Activated naive CD4-positive, alpha-beta T cell treated with Interleukin-2 at 50 U/mL for 16 hours (primary cell): ENCODE data around the gene DDX25.
A peak's percentile ranks its signal among the peaks of the same experiment; 100 is the strongest.
"Not testable (repeated sequence)": the region's sequence is repeated elsewhere in the genome, so short reads cannot be mapped to it uniquely, and the experiment has no call there.

Experiments used
- DNase-seq: peaks from one replicate; pipeline ENCODE4 v3.0.0-alpha.2; 2020

The DDX25 gene

GRCh38 chr11:125903711-125904659, at the start of gene DDX25:
TSS of gene DDX25 (plus strand) at chr11:125904508. CDS start at chr11:125904518, 10 bp downstream.
- DNase-seq = no peak

- DNase-seq = not testable (repeated sequence)
Observed at GRCh38 chr11:125857670-125858069, 46.6 kb upstream of the DDX25 start.

GRCh38 chr11:125862786-125863185, 41.5 kb upstream of the DDX25 start:
- DNase-seq = not testable (repeated sequence)

GRCh38 chr11:125865354-125865753, 39.0 kb upstream of the DDX25 start:
- DNase-seq = not testable (repeated sequence)

GRCh38 chr11:125869521-125869920, 34.8 kb upstream of the DDX25 start:
- no peak for DNase-seq

- peak; percentile 23 for DNase-seq
Observed at GRCh38 chr11:125871391-125872137, 32.7 kb upstream of the DDX25 start.

GRCh38 chr11:125872138-125872491, 32.2 kb upstream of the DDX25 start:
- DNase-seq = no peak

- no peak for DNase-seq
Observed at GRCh38 chr11:125873881-125874555, 30.3 kb upstream of the DDX25 start.

- peak; percentile 36 for DNase-seq
Observed at GRCh38 chr11:125874556-125875124, 29.7 kb upstream of the DDX25 start.

- no peak for DNase-seq
Observed at GRCh38 chr11:125881291-125881690, 23.0 kb upstream of the DDX25 start.

GRCh38 chr11:125883375-125883774, 20.9 kb upstream of the DDX25 start:
- DNase-seq = no peak

- DNase-seq = no peak
Observed at GRCh38 chr11:125886997-125887372, 17.3 kb upstream of the DDX25 start.

GRCh38 chr11:125887373-125888324, 16.7 kb upstream of the DDX25 start, which contains the start of gene HYLS1:
TSS of gene HYLS1 (plus strand) at chr11:125887668. CDS start at chr11:125899369, 11,701 bp downstream.
- DNase-seq = peak; percentile 98

- no peak for DNase-seq
Observed at GRCh38 chr11:125890447-125891100, 13.7 kb upstream of the DDX25 start.

GRCh38 chr11:125892071-125892470, 12.2 kb upstream of the DDX25 start:
- no peak for DNase-seq

GRCh38 chr11:125892994-125893393, 11.3 kb upstream of the DDX25 start:
- no peak for DNase-seq

GRCh38 chr11:125901872-125902271, 2.4 kb upstream of the DDX25 start:
- DNase-seq = no peak

- no peak for DNase-seq
Observed at GRCh38 chr11:125902277-125902926, 1.9 kb upstream of the DDX25 start.

- DNase-seq = peak; percentile 91
Observed at GRCh38 chr11:125902927-125903710, 1.2 kb upstream of the DDX25 start, which contains the start of gene PUS3. TSS of gene PUS3 (minus strand) at chr11:125903206. CDS start at chr11:125896284, 6,922 bp downstream.

GRCh38 chr11:125904678-125905077, 370 bp downstream of the DDX25 start:
- DNase-seq = no peak
